ENCODE measurements around the gene CLDN18.

CLDN18 gene

GRCh38 chr3:138009476-138010272 is at the start of gene CLDN18:
Gene CLDN18, plus strand, starts transcription at chr3:138010165. Its CDS starts 61 bp downstream, at chr3:138010226.
- Histone ChIP-seq H3K4me3 (ENCODE audit: low read depth in 1 of 2, low read length in 2 of 2) (no peak within 1 kb of the TSS), H3K27ac (ENCODE audit: low read length) (no peak within 1 kb of the TSS), H3K36me3 (ENCODE audit: insufficient read depth, low read length) (no peaks in the 10 kb centered on the region), H4K20me1 (ENCODE audit: insufficient read depth, low read length) (no peaks in the 10 kb centered on the region), H3K27me3 (ENCODE audit: insufficient read depth, low read length, poor library complexity) (peaks cover 6% of the 10 kb centered on the region), H3K9me3 (ENCODE audit: insufficient read depth, low read length, severe bottlenecking) (no peaks in the 10 kb centered on the region), H3K4me1 (ENCODE audit: insufficient read depth, low read length) (no peaks in the 10 kb centered on the region), H3K79me2 (ENCODE audit: insufficient read depth, low read length) (no peaks in the 10 kb centered on the region), H3K4me2 (ENCODE audit: insufficient read depth, low read length) (no peak within 1 kb of the TSS), H3K9ac (ENCODE audit: low read depth, low read length) (no peak within 1 kb of the TSS), H2AFZ (ENCODE audit: low read depth, low read length) (no peak within 1 kb of the TSS)
- no peak for ATAC-seq (ENCODE audit: insufficient read depth, low read depth)
- DNase-seq, result no peak
- TF ChIP-seq CTCF (IDR thresholded peaks at IDR 0.05; ENCODE audit: borderline replicate concordance, extremely low read depth, low read length, poor library complexity, severe bottlenecking) (no peak), EZH2 (IDR thresholded peaks at IDR 0.05; ENCODE audit: borderline replicate concordance, low read depth, low read length, severe bottlenecking) (no peak)

GRCh38 chr3:137962251-137962650 is 47.7 kb upstream of the CLDN18 start:
- no peaks in the 10 kb centered on the region for H3K4me1 ChIP-seq (ENCODE audit: insufficient read depth, low read length)
- H3K9me3 ChIP-seq (ENCODE audit: insufficient read depth, low read length, severe bottlenecking), result no peaks in the 10 kb centered on the region
- TF ChIP-seq EZH2 (IDR thresholded peaks at IDR 0.05; ENCODE audit: borderline replicate concordance, low read depth, low read length, severe bottlenecking) (no peak), CTCF (IDR thresholded peaks at IDR 0.05; ENCODE audit: borderline replicate concordance, extremely low read depth, low read length, poor library complexity, severe bottlenecking) (no peak)
- no peak overlapping the region for H3K9ac ChIP-seq (ENCODE audit: low read depth, low read length)
- DNase-seq (no peak), ATAC-seq (ENCODE audit: insufficient read depth, low read depth) (no peak)
- H2AFZ ChIP-seq (ENCODE audit: low read depth, low read length), result no peak overlapping the region
- H4K20me1 ChIP-seq (ENCODE audit: insufficient read depth, low read length), result no peaks in the 10 kb centered on the region
- no peaks in the 10 kb centered on the region for H3K36me3 ChIP-seq (ENCODE audit: insufficient read depth, low read length)
- H3K4me3 ChIP-seq (ENCODE audit: low read depth in 1 of 2, low read length in 2 of 2), result no peak overlapping the region
- no peak overlapping the region for H3K27ac ChIP-seq (ENCODE audit: low read length)
- H3K4me2 ChIP-seq (ENCODE audit: insufficient read depth, low read length), result no peak overlapping the region
- H3K27me3 ChIP-seq (ENCODE audit: insufficient read depth, low read length, poor library complexity), result peaks cover 17% of the 10 kb centered on the region
- H3K79me2 ChIP-seq (ENCODE audit: insufficient read depth, low read length), result no peaks in the 10 kb centered on the region

GRCh38 chr3:137963463-137963862 is 46.5 kb upstream of the CLDN18 start:
- H3K9me3 ChIP-seq (ENCODE audit: insufficient read depth, low read length, severe bottlenecking), result no peaks in the 10 kb centered on the region
- DNase-seq, result no peak
- peaks cover 17% of the 10 kb centered on the region for H3K27me3 ChIP-seq (ENCODE audit: insufficient read depth, low read length, poor library complexity)
- no peaks in the 10 kb centered on the region for H4K20me1 ChIP-seq (ENCODE audit: insufficient read depth, low read length)
- no peak for ATAC-seq (ENCODE audit: insufficient read depth, low read depth)
- no peak overlapping the region for H3K9ac ChIP-seq (ENCODE audit: low read depth, low read length)
- H2AFZ ChIP-seq (ENCODE audit: low read depth, low read length), result no peak overlapping the region
- H3K4me3 ChIP-seq (ENCODE audit: low read depth in 1 of 2, low read length in 2 of 2), result no peak overlapping the region
- H3K79me2 ChIP-seq (ENCODE audit: insufficient read depth, low read length), result no peaks in the 10 kb centered on the region
- no peak overlapping the region for H3K27ac ChIP-seq (ENCODE audit: low read length)
- H3K4me2 ChIP-seq (ENCODE audit: insufficient read depth, low read length), result no peak overlapping the region
- H3K4me1 ChIP-seq (ENCODE audit: insufficient read depth, low read length), result no peaks in the 10 kb centered on the region
- TF ChIP-seq EZH2 (IDR thresholded peaks at IDR 0.05; ENCODE audit: borderline replicate concordance, low read depth, low read length, severe bottlenecking) (no peak), CTCF (IDR thresholded peaks at IDR 0.05; ENCODE audit: borderline replicate concordance, extremely low read depth, low read length, poor library complexity, severe bottlenecking) (no peak)
- H3K36me3 ChIP-seq (ENCODE audit: insufficient read depth, low read length), result no peaks in the 10 kb centered on the region

Data from DND-41 (cell line).